Activated T-helper 1 cell treated with anti-CD3 and anti-CD28 coated beads, Interleukin-12 subunit alpha, Interleukin-12 subunit beta, Interleukin-2, Interleukin-4 antibody, amounts not matched to agents 30 ng/mL and 10 ng/mL and 1 ng/mL, durations not matched to agents 14 hours and 24 hours and 36 hours (primary cell): ENCODE results near the gene TRIM46. TPM values are rescaled to one million over a fixed set of nuclear protein-coding genes. Genes with fewer than 3 reads are reported as not detected.

ENCODE experiments used
- DNase-seq: peaks from one replicate; pipeline ENCODE4 v3.0.0; 2021; ENCODE audit warnings: low spot score
- H3K27ac Mint-ChIP-seq: one replicate; pipeline ENCODE4 v1.8.0; 2021; ENCODE audit warnings: mild to moderate bottlenecking, mixed read lengths
- H3K27me3 Mint-ChIP-seq: one replicate; pipeline ENCODE4 v1.8.0; 2022; ENCODE audit warnings: mild to moderate bottlenecking, moderate library complexity, mixed read lengths; ENCODE audit not compliant: insufficient read depth
- H3K36me3 Mint-ChIP-seq: one replicate; pipeline ENCODE4 v1.8.0; 2021; ENCODE audit warnings: low read depth, mixed read lengths
- H3K4me1 Mint-ChIP-seq: one replicate; pipeline ENCODE4 v1.8.0; 2021; ENCODE audit warnings: low read depth, mixed read lengths
- H3K4me3 Mint-ChIP-seq: one replicate; pipeline ENCODE4 v1.8.0; 2021; ENCODE audit warnings: mild to moderate bottlenecking, moderate library complexity, mixed read lengths
- H3K9me3 Mint-ChIP-seq: one replicate; pipeline ENCODE4 v1.8.0; 2021; ENCODE audit warnings: mixed read lengths
- intact Hi-C: fragments of 100-400 bp; cut with micrococcal nuclease; formaldehyde crosslinking; loops from one replicate; pipeline ENCODE4 v1.15.1; 2024
- total RNA-seq: library from RNA; stranded (reverse); gene quantifications from 2 replicates; pipeline ENCODE4 v1.2.3, GENCODE V29; 2022

The TRIM46 gene
- total RNA-seq, 1 donor from 2014 or later = 12.6 TPM

DNA sequence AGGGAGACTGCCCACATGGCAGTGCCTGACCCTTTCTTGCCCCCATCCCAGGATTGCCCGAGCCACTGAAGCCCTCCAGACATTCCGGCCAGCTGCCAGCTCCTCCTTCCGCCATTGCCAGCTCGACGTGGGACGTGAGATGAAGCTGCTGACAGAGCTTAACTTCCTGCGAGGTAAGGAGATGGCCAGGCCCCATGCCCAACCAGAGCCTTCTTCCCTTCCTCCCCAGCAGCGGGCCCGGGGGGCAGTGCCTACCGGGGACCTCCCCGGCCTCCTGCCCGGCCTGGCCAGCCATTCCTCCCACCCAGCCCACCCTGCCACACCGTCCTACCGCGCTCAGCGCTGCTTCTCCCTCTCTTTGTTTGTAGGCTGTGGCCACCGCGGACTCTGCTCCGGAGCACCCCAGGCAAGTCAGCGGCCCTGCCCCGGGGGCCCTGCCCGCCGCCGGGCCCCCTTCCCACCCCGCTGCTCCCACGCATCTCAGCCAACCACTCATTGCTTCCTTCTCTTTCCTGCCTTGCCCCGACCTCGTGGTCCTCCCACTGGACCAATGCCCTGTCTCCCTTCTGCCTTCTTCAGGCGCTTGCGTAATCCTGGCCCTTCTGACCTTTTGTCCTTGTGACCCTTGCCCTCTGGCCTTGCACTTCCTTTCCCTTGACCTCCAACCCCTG lies 4.9 kb downstream of the TRIM46 start:
- intact Hi-C loops = loop anchor here (1.0 to 10.0 kb wide), 2 partner anchors 9 to 574 kb away; partner anchors contain the start of gene ADAR
- peak overlapping the region; percentile 36 for H3K27ac Mint-ChIP-seq
- no peaks in the 10 kb centered on the region for H3K9me3 Mint-ChIP-seq
- peaks cover 2% of the 10 kb centered on the region for H3K27me3 Mint-ChIP-seq
- H3K36me3 Mint-ChIP-seq = peaks cover 37% of the 10 kb centered on the region
- DNase-seq = no peak
- H3K4me1 Mint-ChIP-seq = peaks cover 31% of the 10 kb centered on the region
- H3K4me3 Mint-ChIP-seq = no peak overlapping the region

DNA sequence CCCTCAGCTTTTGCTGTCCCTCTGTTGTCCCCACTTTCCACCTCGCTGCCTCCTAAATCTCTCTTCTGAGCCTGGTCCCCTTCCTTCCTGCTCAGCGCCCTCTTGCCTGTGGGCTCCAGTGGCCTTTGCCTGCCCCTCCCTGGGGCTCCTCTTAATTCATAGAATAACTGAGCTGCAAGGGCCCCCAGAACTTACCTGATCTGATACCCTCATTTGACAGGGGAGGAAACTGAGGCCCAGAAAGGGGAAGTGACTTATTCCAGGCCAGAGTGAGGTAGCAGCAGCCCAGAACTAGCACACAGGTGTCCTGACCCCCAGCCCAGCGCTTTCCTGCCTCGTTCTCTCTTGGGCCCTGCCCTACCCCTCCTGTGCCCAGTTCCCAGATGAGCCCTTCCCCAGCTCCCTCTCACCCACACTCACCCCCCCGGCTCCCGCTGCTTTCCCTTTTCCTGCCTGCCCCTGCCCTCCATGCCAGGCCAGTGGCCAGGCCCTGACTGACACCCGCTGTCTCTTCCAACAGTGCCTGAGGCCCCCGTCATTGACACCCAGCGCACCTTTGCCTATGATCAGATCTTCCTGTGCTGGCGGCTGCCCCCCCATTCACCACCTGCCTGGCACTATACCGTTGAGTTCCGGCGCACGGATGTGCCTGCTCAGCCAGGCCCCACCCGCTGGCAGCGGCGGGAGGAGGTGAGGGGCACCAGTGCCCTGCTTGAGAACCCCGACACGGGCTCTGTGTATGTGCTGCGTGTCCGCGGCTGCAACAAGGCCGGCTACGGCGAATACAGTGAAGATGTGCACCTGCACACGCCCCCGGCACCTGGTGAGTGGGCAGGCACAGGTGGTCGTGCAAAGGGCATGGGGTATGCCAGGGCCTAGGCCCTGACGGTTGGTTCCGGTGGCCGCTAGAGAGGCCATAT lies 5.7 kb downstream of the TRIM46 start:
- H3K4me1 Mint-ChIP-seq = peaks cover 30% of the 10 kb centered on the region
- H3K27me3 Mint-ChIP-seq = peaks cover 2% of the 10 kb centered on the region
- no peaks in the 10 kb centered on the region for H3K9me3 Mint-ChIP-seq
- H3K27ac Mint-ChIP-seq = peak overlapping the region; percentile 48
- intact Hi-C loops = loop anchor here (1.0 to 10.0 kb wide), 2 partner anchors 8 to 575 kb away; partner anchors contain the start of gene ADAR
- DNase-seq = no peak
- no peak overlapping the region for H3K4me3 Mint-ChIP-seq
- H3K36me3 Mint-ChIP-seq = peaks cover 37% of the 10 kb centered on the region

DNA sequence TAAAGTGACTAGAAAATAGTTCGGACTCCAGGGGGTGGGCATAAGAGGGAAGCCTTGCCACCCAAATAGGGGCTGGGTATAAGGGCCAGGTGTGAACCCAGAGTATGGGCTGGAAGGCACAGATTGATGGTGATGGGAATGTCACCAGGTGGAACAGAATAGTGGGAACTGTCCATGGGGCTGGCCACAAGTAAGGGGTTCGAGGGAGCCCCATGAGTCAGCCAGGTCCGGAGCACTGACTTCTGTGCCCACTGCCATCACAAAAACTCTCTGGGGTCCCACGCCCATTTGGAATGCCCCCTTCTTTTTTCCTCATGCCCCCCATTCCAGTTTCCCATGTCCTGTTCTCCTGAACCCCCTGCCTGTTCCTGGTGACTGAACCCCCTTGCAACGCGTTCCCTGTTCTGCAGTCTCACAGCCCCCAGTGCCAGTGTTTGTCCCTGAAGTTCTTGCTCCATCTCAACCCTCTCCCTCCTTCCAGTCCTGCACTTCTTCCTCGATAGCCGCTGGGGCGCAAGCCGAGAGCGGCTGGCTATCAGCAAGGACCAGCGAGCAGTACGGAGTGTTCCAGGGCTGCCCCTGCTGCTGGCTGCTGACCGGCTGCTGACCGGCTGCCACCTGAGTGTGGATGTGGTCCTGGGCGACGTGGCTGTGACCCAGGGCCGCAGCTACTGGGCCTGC lies 7.9 kb downstream of the TRIM46 start:
- Mint-ChIP-seq H3K4me3 (no peak overlapping the region), H3K27ac (no peak overlapping the region), H3K9me3 (no peaks in the 10 kb centered on the region), H3K27me3 (peaks cover 2% of the 10 kb centered on the region), H3K36me3 (peaks cover 35% of the 10 kb centered on the region), H3K4me1 (peaks cover 13% of the 10 kb centered on the region)
- no peak for DNase-seq
- intact Hi-C loops = no loop called here

DNA sequence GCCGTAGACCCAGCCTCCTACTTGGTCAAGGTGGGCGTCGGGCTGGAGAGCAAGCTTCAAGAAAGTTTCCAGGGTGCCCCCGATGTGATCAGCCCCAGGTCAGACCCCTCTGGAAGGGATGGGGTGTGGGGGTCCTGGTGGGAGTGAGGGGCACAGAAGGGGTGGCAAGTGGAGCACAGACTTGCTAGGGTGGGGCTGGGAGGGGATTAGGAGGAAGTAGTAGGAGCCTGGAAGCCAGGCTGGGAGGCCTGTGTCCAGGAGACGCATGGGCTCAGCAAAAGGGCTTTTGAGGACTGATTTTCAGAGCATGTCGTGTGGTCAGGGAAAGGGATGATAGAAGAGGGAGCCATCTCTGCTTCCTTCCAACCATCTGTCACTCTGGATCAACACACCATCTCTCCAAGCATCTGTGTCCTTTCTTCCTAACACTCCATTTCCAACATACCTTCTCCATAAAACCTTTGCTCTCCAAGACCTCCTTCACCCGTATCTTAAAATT lies 8.5 kb downstream of the TRIM46 start:
- peaks cover 9% of the 10 kb centered on the region for H3K4me1 Mint-ChIP-seq
- H3K27me3 Mint-ChIP-seq = peaks cover 2% of the 10 kb centered on the region
- no peaks in the 10 kb centered on the region for H3K9me3 Mint-ChIP-seq
- H3K27ac Mint-ChIP-seq = no peak overlapping the region
- no peak for DNase-seq
- peaks cover 31% of the 10 kb centered on the region for H3K36me3 Mint-ChIP-seq
- no peak overlapping the region for H3K4me3 Mint-ChIP-seq
- intact Hi-C loops = no loop called here

DNA sequence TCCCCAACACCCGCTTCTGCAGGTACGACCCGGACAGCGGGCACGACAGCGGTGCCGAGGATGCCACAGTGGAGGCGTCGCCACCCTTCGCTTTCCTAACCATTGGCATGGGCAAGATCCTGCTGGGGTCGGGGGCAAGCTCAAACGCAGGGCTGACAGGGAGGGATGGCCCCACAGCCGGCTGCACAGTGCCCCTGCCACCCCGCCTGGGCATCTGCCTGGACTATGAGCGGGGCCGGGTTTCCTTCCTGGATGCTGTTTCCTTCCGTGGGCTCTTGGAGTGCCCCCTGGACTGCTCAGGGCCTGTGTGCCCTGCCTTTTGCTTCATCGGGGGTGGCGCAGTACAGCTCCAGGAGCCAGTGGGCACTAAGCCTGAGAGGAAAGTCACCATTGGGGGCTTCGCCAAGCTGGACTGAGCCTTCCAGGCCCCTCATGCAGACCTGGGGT lies 10.1 kb downstream of the TRIM46 start:
- no peaks in the 10 kb centered on the region for H3K9me3 Mint-ChIP-seq
- peaks cover 12% of the 10 kb centered on the region for H3K4me1 Mint-ChIP-seq
- H3K27me3 Mint-ChIP-seq = peaks cover under 1% of the 10 kb centered on the region
- intact Hi-C loops = no loop called here
- H3K4me3 Mint-ChIP-seq = no peak overlapping the region
- peaks cover 28% of the 10 kb centered on the region for H3K36me3 Mint-ChIP-seq
- H3K27ac Mint-ChIP-seq = no peak overlapping the region
- no peak for DNase-seq

DNA sequence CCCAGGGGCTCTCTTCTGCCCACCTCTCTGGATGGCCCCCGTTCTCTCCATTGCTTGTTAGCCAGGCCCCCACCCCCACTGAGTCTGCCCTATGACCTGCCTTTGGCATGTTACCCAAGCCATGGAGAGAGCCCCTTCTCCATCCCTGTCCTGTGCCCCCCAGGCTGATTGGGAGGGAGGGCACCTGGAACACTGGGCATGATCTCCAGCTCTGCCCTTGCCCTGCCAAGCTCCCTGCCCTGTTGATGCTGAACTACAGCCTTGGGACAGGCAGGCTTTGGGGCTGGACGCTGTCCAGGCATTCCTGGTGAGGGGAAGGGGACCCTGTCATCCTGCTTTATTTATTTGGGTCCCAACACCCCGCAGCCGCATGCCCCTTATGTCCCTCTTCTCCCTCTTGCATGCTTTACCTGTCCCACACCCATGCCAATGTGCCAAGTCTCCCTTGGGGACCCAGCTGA lies 10.7 kb downstream of the TRIM46 start:
- Mint-ChIP-seq H3K4me3 (no peak overlapping the region), H3K4me1 (peaks cover 12% of the 10 kb centered on the region), H3K36me3 (peaks cover 23% of the 10 kb centered on the region), H3K27me3 (no peaks in the 10 kb centered on the region), H3K9me3 (no peaks in the 10 kb centered on the region), H3K27ac (no peak overlapping the region)
- no peak for DNase-seq
- intact Hi-C loops = no loop called here

DNA sequence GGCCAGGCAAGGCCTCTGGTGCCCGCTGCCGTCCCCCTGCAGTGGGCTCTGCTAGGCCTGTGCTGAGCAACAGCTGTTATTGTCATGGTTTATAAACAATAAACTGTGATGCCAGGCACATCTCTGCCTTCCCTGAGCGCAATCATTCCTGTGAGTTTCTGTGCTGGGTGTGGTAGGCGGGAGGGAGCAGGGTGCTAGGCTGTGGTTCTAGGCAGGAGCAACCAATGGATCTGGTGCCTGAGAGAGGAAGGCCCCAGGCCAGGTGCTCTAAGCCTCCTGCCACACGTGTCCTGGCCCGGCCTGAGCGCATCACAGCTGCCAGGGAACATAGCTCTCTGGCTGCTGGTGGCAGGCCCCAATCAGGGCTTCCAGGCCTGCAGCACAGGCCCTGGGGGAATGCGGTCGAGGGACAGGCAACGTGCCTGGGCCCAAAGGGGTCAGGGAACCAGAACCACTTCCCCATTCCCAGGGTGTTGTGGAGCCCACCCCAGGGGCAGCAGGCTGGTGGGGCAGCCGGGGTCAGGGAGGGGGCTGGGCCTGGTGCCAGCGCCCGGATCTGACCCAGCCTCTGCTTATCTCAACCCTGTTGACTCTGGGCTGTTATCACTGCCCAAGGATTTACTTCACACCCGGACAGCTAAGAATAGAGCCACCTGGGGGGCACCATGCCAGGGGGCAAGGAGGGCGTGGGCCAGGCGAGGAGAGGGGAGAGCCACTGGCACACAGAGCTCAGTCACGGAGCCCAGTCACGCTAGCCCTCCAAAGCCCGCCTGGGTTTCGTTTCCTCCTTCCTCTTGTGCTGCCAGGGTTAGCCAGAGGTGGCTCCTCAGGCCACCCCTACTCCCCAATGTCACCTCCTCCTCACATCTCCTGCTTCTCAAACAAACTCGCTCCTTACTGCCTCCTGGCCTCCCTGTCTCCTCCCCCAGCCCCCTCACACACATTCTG lies 11.5 kb downstream of the TRIM46 start:
- no peak overlapping the region for H3K27ac Mint-ChIP-seq
- H3K9me3 Mint-ChIP-seq = no peaks in the 10 kb centered on the region
- H3K4me1 Mint-ChIP-seq = peaks cover 12% of the 10 kb centered on the region
- no peak for DNase-seq
- intact Hi-C loops = no loop called here
- H3K4me3 Mint-ChIP-seq = no peak overlapping the region
- H3K36me3 Mint-ChIP-seq = peaks cover 17% of the 10 kb centered on the region
- no peaks in the 10 kb centered on the region for H3K27me3 Mint-ChIP-seq

DNA sequence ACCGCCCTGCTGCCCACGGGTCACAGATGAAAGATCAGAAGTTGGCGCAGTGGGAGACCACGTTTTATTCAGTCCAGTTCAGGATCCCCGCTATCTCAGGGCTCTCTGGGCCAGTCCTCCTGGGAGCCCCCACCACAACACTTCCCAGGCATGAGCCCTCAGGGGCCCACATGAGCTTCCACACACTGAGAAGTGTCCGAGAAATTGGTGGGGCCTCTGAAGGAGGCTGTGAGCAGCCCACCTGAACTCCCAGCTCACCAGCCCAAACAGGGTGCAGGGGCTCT lies 12.1 kb downstream of the TRIM46 start:
- Mint-ChIP-seq H3K9me3 (no peaks in the 10 kb centered on the region), H3K4me3 (no peak overlapping the region), H3K27ac (no peak overlapping the region), H3K4me1 (peaks cover 12% of the 10 kb centered on the region), H3K36me3 (peaks cover 17% of the 10 kb centered on the region), H3K27me3 (no peaks in the 10 kb centered on the region)
- DNase-seq = no peak
- intact Hi-C loops = no loop called here

DNA sequence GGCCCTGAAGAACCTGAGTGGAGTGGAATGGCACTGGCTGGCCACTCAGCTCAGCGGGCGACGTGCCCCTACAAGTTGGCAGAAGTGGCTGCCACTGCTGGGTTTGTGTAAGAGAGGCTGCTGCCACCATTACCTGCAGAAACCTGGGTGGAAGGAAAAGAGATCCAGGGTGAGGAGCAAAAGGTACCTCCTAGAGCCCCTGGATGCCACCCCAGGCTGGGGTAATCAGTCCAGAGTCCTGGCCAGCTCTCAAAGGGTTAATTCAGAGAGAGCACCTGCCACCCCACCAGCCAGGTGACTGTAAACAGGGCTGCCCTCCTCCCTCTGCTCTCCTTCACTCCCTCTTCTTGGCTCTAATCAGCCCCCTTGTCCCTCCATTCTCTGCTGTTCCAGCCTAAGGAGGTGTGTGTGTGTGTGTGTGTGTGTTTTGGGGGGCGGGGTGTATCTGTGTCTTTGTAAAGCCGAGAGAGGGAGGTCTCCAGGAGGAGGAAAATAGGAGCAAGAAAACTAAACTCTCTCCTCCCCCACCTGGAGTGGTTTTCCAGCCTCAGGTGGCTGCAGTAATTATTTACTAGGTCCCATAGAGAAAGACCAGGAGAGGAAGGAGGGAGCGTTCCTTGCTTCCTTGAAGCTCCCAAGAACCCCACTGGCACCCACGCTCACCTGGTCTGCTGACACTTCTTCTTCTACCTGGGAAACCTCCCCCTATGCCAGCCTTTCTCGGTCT lies 12.6 kb downstream of the TRIM46 start:
- H3K4me1 Mint-ChIP-seq = peaks cover 9% of the 10 kb centered on the region
- no peak for DNase-seq
- peaks cover 15% of the 10 kb centered on the region for H3K36me3 Mint-ChIP-seq
- H3K9me3 Mint-ChIP-seq = no peaks in the 10 kb centered on the region
- no peak overlapping the region for H3K4me3 Mint-ChIP-seq
- H3K27me3 Mint-ChIP-seq = no peaks in the 10 kb centered on the region
- intact Hi-C loops = no loop called here
- no peak overlapping the region for H3K27ac Mint-ChIP-seq

DNA sequence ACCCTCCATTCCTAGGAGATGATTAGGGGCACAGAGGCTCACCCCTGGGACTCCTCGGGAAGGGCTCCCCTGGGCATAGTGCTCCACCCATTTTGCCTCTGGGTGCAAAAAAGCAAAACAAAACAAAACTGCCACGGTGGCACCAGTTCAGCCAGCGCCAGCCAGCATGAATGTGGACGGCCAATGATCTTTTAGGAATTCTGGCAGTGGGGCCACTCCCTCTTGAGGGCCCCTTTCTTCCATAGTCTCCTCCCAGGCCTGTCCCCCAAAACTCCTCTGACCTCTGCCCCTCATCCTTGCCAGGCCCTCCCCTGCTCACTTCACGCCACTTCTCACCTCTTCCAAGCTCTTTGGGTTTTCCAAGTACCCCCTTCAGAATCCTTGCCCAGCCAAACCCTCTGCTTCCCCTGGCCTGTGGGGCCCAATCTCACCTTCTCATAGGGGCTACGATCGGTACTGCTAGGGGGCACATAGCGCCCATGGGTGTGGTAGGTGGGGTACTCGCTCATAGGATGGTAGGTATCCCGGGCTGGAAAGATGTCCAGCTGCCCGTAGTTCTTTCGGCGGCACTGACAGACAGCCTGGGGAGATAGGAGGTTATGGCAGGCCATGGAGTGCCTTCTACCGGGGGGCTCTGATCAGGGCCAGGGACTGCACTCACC lies 13.3 kb downstream of the TRIM46 start:
- no peaks in the 10 kb centered on the region for H3K9me3 Mint-ChIP-seq
- no peak overlapping the region for H3K27ac Mint-ChIP-seq

DNA sequence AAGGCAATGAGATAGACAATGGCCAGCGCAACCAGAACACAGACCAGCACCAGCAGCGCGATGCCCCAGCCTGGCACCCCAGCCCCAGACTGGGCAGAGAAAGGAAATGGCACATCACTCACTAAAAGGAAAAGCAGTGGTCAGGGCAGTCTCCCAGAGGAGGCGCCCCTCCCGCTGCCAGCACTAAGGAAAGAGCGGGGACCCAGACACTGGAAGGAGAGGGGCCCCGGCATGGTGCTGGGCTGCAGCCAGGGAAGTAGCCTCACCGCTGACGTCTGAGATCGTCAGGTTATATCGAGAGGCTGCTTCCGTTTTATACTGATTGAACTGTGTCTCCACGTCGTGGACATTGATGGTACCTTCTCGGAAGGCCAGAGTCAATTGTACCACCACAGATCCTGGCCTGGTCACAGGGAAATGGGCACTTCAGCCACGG lies 13.8 kb downstream of the TRIM46 start:
- Mint-ChIP-seq H3K4me3 (no peak overlapping the region), H3K4me1 (peaks cover 14% of the 10 kb centered on the region), H3K36me3 (peaks cover 10% of the 10 kb centered on the region), H3K27me3 (no peaks in the 10 kb centered on the region), H3K27ac (no peak overlapping the region), H3K9me3 (no peaks in the 10 kb centered on the region)
- DNase-seq = no peak
- intact Hi-C loops = loop anchor here (1.0 kb wide), 1 partner anchor 8 kb away; no protein-coding TSS in a partner anchor

More for the DNA sequence above, 13.3 kb downstream of the TRIM46 start:
- no peak for DNase-seq
- Mint-ChIP-seq H3K36me3 (peaks cover 14% of the 10 kb centered on the region), H3K4me1 (peaks cover 9% of the 10 kb centered on the region), H3K4me3 (no peak overlapping the region), H3K27me3 (no peaks in the 10 kb centered on the region)
- intact Hi-C loops = loop anchor here (1.0 kb wide), 1 partner anchor 8 kb away; no protein-coding TSS in a partner anchor
